T1000 (cell line): Measurements from ENCODE around the gene IGBP1.
"Not testable (repeated sequence)": the region's sequence is repeated elsewhere in the genome, so short reads cannot be mapped to it uniquely, and the experiment has no call there.

Experiments used
- DNase-seq: peaks from one replicate; lab custom pipeline; 2025; ENCODE audit warnings: mixed read lengths; lab: John Stamatoyannopoulos, UW

IGBP1 gene

DNA sequence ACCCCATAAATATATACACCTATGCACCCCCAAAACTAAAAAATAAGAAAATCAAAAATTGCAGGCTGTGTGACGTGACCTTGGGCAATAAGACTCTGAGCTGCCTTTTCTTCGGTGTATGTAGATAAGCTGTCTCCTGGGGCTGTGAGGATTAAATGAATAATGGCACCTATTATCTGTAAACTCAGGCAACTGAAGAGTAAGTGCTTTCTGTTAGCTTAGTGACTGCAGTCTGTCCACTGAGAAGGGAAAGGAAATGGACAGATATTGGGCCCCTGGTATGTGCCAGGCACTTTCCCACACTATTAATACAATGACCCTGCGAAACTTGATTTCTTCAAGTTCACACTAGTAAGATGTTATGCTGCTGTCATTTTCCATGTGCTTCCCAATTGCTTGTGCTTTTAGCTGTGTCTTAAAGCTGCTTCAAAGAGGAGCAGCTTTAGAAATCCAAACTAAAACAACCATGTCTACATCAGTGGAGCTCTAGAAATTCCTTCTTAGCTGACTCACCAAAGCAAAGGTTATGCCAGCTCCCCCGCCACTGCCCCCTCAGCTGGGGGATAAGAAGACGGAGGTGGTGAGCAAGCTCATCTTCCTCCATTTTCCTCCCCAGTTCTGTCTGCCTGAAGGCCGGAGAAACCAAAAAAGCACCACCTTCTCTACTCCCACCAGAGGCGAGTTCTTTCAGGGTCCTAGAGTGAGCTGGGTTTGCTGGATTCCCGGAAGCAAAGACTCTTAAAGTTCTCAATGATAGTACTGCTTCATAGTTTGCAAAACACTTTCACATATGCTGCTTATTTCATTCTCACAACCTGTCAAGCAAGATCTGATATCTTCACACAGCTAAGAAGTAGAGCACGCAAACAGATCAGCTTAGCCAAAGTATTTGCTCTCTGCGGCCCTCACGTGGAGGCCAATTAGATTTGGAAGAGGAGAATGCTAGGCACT, 35.3 kb downstream of the IGBP1 start:
- peak; percentile 38 for DNase-seq

DNA sequence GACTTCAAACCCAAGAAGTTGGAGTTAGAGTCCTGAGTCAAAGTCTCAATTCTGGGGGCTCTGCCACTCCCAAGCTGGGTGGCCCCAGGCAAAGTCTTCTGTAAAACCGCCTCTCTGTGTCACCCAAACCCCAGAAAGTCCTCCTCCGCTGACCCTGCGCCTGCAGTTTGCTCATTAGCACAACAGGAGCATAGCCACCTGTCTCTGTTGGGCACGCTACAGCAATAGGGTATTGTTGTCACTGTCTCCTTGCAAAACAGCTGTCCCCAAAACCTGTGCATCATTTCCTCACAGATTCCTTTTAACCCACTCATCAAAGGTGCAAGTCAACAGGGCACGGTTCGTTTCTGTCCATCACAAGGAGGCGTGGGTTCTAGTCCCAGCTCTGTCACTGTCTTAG, 36.0 kb downstream of the IGBP1 start:
- DNase-seq, result no peak

DNA sequence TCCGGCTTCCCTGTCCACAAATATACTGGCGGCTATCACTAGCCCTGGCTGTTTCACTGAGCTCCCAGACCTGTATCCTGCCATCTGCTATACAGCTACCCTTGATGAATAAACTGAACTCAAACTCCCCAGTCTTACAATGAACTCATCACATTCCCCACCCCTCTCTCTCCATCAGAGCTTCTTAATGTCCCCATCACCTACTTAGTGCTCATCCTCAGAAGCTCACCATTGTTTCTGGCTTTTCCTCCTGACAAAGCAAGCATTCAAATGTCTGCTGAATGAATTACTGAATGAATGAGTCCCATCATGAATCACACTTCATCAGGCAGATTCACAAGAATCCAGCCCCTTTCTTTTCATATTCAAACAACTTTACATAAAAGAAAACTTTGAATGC, 38.4 kb downstream of the IGBP1 start:
- DNase-seq, result no peak

GRCh38 chrX:70172221-70172620, 39.0 kb downstream of the IGBP1 start:
- no peak for DNase-seq

GRCh38 chrX:70172964-70173363, 39.7 kb downstream of the IGBP1 start:
- no peak for DNase-seq

DNA sequence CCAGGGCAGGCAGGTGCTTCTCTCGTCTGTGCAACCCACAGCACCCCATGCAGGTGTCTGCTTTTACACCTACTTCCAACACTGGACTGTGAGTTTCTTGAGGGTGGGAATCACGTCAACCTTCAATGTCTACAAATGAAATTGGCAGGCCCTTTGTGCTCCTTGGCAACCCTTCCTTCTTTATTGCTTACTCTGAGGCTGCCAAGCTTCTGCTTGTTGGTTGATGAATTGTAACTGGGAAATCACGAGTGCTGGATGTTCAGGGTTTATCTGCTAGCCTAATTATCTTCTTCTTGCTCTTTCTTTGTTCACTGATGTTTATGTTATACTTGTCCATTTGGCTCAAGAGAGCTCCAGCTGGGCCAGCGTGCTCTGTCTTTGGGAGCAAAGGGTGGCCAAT, 41.5 kb downstream of the IGBP1 start:
- DNase-seq, result no peak

- DNase-seq, result no peak
These were observed 42.1 kb downstream of the IGBP1 start for GRCh38 chrX:70175338-70175737.

DNA sequence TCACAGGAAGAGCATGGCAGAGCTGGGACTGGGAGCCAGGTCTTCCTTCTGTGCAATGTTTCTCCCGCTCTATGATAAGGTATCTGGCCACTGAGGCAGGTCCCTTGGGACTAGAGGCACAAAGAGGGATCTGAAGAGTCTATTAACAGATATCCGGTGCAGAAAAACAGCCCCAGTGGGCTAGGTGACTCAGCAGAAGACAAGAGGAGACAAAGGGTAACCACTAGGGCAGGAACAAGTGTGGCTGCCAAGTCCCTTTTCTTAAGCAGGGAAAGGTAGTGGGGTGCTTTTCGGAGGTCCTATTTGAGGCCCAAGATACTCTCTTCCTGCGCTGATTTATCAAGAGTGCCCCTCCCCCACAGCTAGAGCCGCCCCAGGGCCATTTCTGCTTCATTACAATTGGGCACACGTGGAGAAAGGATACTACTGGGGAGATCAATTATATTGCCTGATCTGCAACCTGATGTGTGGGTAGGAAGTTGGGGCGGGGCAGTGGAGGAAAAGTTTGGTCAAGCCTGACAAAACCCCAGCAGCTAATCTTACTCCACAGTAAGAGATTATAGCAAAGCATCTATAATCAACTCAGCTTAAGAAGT, 43.8 kb downstream of the IGBP1 start, which contains the start of gene DGAT2L6:
Gene DGAT2L6, plus strand, starts transcription at position 546 of the 596 bp plus-strand sequence. CDS start 100 bp downstream, outside the sequence.
- DNase-seq, result no peak

- no peak for DNase-seq
These were observed 49.8 kb downstream of the IGBP1 start for GRCh38 chrX:70183091-70183490.

- no peak for DNase-seq
These were observed 57.0 kb downstream of the IGBP1 start for GRCh38 chrX:70190225-70190624.

GRCh38 chrX:70196961-70197720, 63.9 kb downstream of the IGBP1 start:
- DNase-seq, result no peak

GRCh38 chrX:70201732-70202131, 68.5 kb downstream of the IGBP1 start:
- DNase-seq, result no peak

DNA sequence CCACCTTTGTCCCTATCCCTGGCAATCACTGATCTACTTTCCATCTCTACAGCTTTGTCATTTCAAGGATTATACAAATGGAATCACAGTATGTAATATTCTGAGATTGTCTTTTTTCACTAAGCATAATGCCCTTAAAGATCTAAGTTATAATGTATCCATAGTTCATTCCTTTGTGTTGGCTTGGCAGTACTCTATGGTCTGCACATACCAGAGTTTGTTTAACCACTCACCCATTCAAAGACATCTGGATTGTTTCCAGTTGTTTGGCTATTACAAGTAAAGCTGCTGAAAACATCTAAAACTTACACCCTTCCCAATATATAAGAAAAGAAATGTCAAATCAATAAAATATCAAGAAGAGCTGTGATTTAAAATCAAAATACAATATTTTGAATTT, 75.2 kb downstream of the IGBP1 start:
- no peak for DNase-seq

- not testable (repeated sequence) for DNase-seq
These were observed 76.3 kb downstream of the IGBP1 start for GRCh38 chrX:70209570-70209969.
